GM18519 (cell line): Measurements from ENCODE around the gene TPSD1.
"Not testable (repeated sequence)": the region's sequence is repeated elsewhere in the genome, so short reads cannot be mapped to it uniquely, and the experiment has no call there.

Experiments used
- ATAC-seq: cut with Tn5 transposase; IDR thresholded peaks from one replicate; pipeline ENCODE4 v1.9.1; 2021; ENCODE audit warnings: mild to moderate bottlenecking, moderate library complexity; ENCODE audit not compliant: unreplicated experiment, low FRiP score

TPSD1 gene

DNA sequence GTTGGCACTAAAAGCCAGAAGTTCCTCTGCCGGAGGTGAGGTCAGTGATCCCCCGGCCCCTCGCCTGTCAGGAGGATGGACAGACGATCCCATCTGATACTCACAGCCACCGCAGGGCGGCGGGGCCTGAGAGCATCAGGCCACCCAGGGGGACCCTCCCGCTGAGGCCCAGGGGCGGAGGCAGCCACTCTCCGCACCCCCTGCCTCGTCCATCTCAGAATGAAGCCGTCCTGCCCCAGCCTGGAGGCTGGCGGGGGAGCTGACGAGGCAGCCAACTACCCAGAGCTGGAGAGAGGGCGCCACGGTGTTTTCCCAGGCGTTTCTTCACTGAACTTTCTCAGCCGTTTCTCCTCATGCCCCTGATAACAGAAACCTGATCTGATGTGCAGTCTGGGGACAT, 22.6 kb downstream of the TPSD1 start:
- ATAC-seq = no peak

DNA sequence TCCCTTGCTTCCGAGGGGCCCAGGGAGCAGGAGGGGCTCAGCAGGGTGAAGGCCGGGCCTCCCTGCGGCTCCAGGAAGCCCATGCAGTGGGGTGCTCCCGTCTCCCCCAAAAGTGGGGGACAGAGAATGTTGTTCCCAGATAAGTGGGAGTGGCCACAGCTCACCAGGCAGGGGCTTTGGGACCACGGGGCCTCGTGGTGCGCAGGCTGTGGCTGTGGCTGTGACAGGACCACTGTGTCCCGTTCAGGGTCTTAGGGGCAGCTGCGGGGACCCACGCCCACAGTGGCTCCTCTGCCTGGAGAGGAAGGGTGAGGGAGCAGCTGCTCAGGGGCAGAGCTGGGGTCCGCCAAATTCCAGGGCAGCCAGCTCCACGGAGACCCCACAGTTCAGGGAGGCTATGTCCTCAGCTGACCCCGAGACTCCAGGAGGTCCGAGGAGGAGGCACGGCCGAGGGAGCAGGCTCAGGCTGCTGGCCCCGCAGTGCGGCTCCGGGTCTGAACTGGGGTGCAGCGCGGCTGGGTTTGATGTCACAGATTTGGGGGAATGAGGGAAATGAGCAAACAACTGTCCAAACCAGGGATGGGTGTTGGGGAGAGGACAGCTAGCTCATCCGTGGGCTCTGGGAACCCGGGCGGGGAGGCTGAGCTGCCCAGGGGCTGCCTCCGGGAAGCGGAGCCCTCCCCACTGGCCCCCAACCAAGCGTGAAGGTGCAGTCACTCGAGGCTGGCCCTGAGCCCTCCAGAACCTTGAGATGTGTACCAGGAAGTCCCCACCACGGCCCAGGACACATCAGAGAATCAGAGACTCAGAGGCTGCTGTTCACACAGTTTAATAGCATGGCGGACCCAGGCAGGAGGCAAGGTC, 23.4 kb downstream of the TPSD1 start:
- no peak for ATAC-seq

DNA sequence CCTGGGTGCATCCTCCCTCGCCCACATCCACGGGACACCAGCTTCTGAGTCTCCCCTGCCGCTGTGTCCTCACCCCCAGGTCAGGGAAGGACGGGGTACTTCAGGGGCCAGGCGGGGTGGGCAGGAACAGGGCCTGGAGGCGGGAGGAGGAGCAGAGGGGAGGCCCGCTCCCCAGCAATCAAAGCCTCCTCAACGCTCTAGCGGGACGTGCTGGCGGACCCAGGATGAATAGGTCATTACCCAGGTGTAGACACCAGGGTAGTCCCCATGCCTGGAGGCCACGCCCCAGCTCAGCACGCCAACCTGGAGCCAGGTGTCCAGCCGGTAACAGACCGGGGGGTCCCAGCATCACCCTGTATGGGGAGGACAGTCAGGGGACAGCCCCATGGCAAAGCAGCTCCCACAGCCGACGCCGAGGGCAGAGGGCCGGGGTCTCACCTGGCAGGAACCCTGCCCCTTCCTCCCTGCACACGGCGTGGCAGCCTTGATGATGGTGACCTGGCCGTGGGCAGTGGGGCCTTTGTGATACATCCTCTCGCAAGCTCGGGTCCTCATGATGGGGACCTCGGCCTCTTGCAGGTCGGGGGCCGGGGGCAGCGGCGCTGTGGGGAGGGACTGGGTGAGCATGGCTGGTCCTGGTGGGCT, 24.2 kb downstream of the TPSD1 start:
- no peak for ATAC-seq

DNA sequence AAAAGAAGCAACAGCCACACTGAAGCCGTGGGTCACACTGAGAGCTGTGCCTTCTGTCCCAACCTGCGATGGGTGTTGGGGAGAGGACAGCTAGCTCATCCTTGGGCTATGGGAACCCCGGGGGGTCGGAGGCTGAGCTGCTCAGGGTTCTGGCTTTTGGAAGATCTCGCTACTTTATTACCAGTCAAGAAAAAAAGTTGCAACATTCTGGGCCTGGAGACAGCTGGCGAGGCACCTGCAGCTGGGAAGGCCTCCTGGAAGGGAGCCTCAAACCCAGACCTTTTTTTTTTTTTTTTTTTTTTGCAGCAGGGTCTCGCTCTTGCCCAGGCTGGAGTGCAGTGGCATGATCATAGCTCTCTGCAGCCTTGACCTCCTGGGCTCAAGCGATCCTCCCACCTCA, 24.9 kb downstream of the TPSD1 start:
- ATAC-seq = no peak

DNA sequence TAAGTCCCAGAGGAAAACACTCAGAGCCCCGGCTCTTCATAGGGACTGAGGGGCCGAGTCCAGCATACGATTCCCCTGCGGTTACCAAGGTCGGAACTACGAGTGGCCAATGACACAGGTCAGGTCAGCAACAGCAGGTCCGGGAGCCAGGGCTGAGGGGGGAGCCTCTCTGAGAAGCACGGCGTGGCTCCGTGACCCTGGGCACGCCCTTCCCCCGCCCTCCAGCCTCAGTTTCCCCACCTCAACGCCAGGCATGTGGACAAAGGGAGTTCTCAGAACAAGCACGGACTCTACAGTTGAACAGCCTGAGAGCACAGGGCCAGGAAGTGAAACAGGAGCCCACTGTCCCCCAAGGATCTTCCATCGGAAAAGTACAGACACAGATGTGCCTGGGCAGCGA, 25.6 kb downstream of the TPSD1 start:
- no peak for ATAC-seq

DNA sequence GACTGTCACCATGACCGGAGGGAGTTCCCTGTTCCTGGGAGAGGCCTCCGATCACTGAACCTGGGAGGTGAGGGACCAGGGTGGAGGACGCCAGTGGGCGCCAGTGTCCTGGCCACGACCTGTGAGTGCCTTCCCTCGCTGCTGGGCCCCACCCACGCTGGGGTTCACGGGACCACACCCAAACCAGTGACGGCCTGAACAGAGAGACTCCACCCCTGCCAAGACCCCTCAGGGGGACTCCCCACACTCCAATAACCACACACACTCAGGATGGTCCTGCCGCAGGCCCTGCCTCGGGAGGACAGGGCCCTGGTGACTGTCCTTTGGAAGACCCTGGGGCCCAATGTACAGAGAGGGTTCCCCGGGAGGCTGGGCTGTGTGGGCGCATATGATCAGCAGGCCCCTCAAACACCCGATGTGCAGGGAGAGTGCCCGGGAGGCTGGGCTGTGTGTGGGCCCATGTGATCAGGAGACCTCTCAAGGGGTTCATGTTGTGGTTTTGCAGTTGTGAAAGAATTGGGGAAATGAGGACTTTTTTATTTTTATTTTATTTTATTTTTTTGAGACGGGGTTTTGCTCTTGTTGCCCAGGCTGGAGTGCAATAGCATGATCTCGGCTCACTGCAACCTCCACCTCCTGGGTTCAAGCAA, 26.6 kb downstream of the TPSD1 start:
- ATAC-seq = no peak

DNA sequence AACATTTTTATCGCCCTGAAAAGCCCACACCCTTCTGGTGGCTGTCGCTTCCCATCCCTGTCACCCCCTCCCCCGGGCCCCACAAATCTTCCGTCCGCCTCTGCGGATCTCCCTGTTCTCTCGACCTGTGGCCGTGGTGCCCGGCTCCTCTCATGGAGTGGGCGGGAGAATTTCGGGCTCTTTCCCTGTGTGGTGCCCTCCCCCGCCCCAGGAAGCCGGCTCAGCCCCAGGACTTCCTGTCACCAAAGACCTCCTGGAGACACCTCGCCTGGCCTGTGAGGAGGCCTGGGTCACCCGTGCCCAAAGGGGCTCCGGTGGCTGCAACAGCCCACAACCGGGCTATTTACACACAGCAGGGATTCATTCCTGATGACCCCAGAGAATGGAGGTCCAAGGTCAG, 27.4 kb downstream of the TPSD1 start:
- ATAC-seq = no peak

DNA sequence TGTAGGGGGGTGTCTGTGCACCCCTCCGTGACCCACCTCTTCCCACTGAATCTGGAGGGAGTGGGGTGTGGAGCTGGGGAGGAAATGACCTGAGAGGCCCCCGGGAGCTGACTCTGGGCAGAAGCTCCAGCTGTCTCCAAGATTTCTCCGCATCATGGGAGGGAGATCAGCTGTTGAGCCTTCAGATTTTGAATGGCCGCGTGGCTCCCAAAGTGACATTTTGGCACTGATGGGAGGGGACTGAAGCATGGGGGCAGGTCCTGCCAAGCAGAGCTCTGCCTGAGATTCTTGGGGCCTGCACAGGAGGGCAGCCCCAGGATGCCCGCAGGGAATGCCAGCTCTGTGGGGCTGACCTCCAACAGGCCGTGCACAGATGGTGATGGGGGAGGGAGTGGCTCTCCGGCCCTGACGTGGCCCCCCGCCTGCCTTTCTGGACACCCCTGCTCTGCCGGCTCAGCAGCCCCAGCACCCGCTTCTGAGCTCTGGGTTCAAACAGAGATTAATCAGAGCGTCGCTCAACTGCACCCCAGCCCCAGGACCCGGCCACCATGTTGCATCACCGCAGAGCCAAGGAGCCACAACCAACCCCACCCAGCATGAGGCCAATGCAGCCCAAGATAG, 28.2 kb downstream of the TPSD1 start:
- ATAC-seq = no peak

DNA sequence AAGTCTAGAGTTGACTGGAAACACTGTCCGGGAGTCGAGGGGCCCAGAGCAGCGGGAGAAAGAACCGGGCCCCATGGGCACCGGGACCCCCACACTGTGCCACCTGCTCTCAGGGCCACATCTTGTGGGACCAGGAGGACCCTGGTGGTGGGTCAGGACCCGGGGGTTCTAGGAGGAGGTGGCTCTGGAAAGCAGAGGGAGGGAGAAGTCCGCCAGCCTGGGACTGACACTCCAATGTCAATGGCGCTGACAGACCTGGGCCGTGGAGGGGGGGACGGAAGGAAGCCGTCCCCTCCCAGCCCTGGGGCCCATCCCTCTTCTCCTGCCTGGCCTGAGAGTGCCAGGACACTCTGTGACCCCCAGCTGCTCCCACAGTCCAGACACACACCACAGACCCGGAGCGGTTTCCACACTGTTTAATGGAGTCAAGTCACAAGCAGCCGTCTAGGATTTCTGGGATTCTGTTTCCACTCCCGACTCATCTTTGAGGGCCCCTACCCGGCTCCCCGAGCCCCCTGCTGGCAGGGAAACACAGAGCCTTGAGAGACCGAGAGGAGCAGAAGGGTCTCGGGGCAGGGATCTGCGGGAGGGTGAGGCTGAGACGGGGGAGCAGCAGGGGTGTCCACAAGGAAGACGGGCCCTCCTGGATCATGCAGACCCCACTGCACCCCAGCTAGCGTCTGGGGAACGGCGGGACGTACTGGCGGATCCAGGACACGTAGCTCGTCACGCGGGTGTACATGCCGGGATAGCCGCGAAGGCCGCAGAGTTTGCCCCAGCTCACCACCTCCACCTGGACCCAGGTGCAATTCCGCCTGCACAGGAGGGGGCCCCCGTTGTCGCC, 30.0 kb downstream of the TPSD1 start:
- ATAC-seq = no peak

DNA sequence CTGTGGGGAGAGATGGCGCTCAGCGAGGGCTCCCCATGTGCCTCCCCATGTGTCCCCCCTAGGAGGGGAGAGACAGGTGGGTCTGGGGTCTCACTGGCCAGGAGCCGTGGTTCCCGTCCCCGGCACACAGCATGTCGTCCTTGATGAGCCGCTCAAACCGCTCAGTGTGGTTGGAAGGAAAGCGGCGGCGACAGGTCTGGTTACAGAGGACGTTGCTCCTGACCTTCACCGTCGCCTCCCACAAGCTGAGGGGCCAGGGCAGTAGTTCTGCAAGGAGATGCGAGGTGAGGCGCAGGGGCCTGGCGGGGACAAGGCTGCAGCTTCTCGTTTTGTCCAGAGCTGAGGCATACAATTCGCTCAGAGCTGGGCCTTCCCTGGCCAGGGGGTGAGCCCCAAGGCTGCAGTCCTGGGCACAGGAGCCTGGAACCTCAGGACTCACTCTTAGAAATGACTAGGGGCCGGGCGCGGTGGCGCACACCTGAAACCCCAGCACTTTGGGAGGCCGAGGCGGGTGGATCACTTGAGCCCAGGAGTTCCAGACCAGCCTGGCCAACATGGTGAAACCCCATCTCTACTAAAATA, 30.7 kb downstream of the TPSD1 start:
- ATAC-seq = no peak

DNA sequence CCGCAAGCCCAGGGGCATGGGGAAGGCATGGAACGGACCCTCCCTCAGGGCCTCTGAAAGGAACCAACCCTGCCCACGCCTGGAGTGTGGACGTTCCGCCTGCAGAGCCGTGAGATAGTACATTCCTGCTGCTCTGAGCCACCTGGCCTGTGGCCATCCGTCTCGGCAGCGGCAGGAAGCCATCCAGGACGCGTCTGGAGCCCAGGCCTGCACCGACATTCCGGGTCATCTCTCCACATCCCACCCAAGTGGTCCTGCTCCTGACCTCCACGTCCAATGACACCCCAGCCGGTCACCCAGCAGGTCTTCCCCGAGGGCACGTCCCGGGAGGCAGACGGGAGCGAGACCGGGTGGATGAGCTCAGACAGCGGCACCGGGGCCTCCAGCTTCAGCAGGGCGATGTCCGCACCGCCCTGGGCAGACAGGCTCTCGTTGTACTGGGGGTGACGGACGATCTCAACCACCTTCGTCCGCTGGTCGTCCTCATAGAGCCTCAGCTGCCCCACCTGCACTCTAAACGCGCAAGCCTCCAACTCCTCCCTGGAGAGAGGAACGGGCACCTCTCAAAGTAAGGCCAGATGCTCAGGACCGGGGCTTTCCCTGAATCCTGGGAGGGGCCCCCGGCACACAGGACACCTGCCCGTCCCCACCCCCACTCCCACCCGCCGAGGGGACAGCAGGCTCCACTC, 32.3 kb downstream of the TPSD1 start:
- no peak for ATAC-seq

DNA sequence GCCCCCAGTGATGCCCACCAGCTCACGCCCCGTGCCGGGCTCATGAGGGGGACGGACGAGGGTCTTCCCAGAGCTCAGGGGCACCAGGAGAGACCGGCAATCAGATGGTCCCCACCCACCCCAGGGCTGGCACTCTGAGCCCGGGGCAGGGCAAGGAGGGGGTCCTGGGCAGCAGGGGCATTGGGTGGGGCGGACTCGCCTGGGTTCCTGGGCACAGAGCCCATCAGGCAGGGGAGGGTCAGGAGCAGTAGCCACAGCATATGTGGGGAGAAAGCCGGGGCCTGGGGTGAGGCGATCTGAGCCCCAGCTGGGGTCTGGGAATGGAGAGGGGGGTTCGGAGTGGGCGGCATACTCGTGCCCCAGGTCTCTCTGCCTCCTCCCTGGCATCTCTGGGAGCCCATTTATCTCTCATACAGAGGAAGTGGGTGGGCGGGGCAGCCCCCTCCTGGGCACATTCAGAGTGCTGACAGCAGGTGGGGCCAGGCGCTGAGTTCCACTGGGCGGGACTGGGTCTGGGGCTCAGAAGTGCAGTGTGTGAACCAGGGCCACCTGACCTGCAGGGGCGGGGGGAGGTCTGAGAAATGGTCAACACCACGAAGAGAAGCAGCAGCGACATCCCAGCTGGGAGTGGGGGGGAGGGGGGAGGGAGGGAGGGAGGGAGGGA, 33.1 kb downstream of the TPSD1 start:
- no peak for ATAC-seq

DNA sequence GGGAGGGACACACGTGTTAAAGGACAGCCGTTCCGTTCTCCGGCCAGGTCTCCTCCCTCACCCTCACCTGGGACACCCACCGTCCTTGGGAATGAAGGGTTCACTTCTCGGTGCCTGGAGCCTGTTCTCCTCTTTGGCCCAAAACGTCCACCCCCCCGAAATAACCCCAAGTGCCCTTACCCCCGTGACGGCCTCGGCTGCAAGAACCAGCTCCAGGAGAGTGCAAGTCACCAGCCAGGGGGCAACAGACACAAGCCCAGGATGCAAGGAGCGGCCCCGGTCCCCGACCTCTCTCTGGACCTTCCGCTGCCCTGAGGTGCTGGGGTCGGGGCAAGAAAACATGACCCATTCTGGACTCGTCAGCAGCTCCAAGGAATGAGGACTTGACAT, 33.6 kb downstream of the TPSD1 start:
- ATAC-seq = no peak

DNA sequence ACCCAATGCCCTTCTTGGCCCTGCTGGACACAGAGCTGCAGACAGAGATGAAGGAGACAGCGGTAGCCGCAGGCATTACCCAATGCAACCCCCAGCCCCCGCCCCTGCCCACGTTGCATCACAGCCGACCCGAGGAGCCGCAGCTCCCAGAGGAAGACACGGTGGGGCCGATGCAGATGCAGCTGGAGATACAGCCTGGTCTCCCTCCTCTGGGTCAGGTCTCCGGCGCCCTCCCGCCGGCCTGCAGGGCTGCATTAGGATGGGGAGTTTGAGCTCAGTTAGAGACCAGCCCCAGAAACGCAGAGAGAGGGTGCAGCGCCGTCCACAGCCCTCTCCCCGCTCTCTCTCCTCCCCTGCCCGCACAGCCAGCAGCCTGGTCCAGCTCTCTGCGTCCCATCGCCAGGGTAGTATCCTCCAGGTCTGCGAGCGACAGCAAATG, 34.2 kb downstream of the TPSD1 start:
- no peak for ATAC-seq

DNA sequence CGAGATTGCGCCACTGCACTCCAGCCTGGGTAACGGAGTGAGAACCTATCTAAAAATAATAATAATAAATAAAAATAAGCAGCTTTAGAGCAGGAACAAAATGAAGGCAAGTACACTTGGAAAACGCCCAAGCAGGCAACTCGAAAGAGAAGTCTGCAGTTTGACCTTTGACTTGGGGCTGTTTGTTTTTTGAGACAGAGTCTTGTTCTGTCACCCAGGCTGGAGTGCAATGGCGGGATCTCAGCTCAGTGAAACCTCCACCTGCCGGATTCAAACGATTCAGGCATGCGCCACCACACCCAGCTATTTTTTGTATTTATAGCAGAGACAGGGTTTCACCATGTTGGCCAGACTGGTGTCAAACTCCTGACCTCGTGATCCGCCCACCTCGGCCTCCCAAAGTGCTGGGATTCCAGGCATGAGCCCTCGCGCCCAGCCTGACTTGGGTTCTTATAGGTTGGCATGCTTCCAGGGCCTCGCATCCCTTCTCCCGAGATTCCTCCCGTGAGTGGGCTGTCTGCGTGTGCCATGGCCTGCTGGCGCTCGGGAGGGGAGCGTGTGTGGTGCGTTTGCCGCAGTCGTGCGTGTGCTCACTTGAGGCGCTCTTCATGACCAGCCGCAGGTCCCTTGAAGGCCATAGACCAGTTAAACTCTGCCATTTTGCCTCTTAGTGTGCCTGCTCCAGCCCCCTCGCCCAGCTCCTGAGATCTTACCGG, 35.1 kb downstream of the TPSD1 start:
- ATAC-seq = no peak

DNA sequence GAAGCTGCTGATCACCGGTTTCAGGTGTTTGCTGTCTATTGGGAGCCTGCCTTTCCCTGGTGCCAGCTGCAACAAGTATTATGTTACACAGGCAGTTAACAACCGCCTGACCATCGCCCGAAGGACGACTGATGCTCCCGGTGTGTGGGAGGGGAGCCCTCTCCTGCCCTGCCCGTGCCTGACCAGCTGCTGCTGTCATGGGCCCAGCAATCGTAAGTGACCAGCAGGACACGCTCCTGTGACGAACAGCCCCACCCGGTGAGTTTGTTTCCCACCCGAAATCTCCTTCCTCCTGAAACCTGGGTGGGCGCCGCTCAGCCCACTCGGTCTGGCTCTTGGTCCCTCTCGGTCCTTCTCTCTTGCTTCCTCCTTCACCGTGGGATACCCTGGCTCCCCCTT, 35.7 kb downstream of the TPSD1 start:
- ATAC-seq = no peak

DNA sequence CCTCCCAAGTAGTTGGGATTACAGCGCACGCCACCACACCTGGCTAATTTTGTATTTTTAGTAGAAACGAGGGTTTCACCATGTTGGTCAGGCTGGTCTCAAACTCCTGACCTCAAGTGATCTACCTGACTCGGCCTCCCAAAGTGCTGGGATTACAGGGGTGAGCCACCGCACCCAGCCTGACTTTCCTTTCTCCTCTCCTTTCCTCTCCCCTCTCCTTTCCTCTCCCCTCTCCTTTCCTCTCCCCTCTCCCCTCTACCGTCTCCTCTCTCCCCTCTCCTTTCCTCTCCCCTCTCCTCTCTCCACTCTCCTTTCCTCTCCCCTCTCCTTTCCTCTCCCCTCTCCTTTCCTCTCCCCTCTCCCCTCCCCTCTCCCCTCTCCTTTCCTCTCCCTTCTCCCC, 36.3 kb downstream of the TPSD1 start:
- not testable (repeated sequence) for ATAC-seq

DNA sequence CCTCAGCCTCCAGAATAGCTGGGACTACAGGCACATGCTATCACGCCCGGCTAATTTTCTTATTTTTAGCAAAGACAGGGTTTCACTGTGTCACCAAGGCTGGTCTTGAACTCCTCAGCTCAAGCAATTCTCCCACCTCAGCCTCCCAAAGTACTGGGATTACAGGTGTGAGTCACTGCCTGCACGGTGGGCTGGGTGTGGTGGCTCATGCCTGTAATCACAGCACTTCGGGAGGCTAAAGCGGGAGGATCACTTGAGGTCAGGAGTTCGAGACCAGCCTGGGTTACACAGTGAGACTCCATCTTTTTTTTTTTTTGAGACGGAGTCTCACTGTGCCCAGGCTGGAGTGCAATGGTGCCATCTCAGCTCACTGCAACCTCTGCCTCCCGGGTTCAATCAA, 36.9 kb downstream of the TPSD1 start:
- not testable (repeated sequence) for ATAC-seq
